Measurements from ENCODE around the gene INF2.

The INF2 gene

GRCh38 chr14:104751539-104752422, 62.4 kb downstream of the INF2 start:
- no peak for DNase-seq (ENCODE audit: low spot score)

GRCh38 chr14:104752423-104752734, 63.0 kb downstream of the INF2 start:
- DNase-seq (ENCODE audit: low spot score): peak; percentile 98

GRCh38 chr14:104752735-104753527, 63.5 kb downstream of the INF2 start, which contains the start of gene SIVA1:
Gene SIVA1 (plus strand): TSS chr14:104753147. CDS start chr14:104753202, 55 bp downstream.
- peak; percentile 100 for DNase-seq (ENCODE audit: low spot score)

- DNase-seq (ENCODE audit: low spot score): no peak
These were observed 64.3 kb downstream of the INF2 start for GRCh38 chr14:104753528-104754212.

GRCh38 chr14:104754213-104754851, 64.9 kb downstream of the INF2 start:
- no peak for DNase-seq (ENCODE audit: low spot score)

GRCh38 chr14:104755621-104756020, 66.2 kb downstream of the INF2 start:
- no peak for DNase-seq (ENCODE audit: low spot score)

- no peak for DNase-seq (ENCODE audit: low spot score)
These were observed 67.2 kb downstream of the INF2 start for GRCh38 chr14:104756477-104757237.

GRCh38 chr14:104757238-104757585, 67.8 kb downstream of the INF2 start:
- no peak for DNase-seq (ENCODE audit: low spot score)

GRCh38 chr14:104757681-104758392, 68.4 kb downstream of the INF2 start:
- no peak for DNase-seq (ENCODE audit: low spot score)

GRCh38 chr14:104758981-104759969, 69.9 kb downstream of the INF2 start:
- no peak for DNase-seq (ENCODE audit: low spot score)

GRCh38 chr14:104765517-104765916, 76.1 kb downstream of the INF2 start:
- no peak for DNase-seq (ENCODE audit: low spot score)

- DNase-seq (ENCODE audit: low spot score): no peak
These were observed 76.9 kb downstream of the INF2 start for GRCh38 chr14:104766256-104766862.

GRCh38 chr14:104766863-104767633, 77.6 kb downstream of the INF2 start:
- DNase-seq (ENCODE audit: low spot score): no peak

GRCh38 chr14:104767634-104767918, 78.2 kb downstream of the INF2 start:
- DNase-seq (ENCODE audit: low spot score): no peak

GRCh38 chr14:104768437-104769323, 79.3 kb downstream of the INF2 start:
- DNase-seq (ENCODE audit: low spot score): peak; percentile 89

GRCh38 chr14:104769324-104770071, 80.1 kb downstream of the INF2 start:
- no peak for DNase-seq (ENCODE audit: low spot score)

Data from hepatic stellate cell (primary cell).